Trophoblast cell (in vitro differentiated cells and primary cell): ENCODE data around the gene ITGB6.
"Not testable (repeated sequence)": the region's sequence is repeated elsewhere in the genome, so short reads cannot be mapped to it uniquely, and the experiment has no call there.

Experiments
- DNase-seq, 2 donors: peaks; one replicate each; pipeline ENCODE4 v3.0.0-alpha.2; 2016
- H2AFZ ChIP-seq: 2 replicates; pipeline ENCODE4 v1.6.1; 2013; ENCODE audit warnings: low read length, moderate library complexity, mild to moderate bottlenecking; ENCODE audit not compliant: insufficient read depth, poor library complexity
- H2AK5ac ChIP-seq: 2 replicates; pipeline ENCODE4 v1.6.1; 2013; ENCODE audit warnings: mild to moderate bottlenecking, low read length
- H2BK120ac ChIP-seq: 2 replicates; pipeline ENCODE4 v1.6.1; 2013; ENCODE audit warnings: low read length, mild to moderate bottlenecking, moderate library complexity; ENCODE audit not compliant: insufficient read depth, poor library complexity
- H2BK12ac ChIP-seq: 2 replicates; pipeline ENCODE4 v1.6.1; 2013; ENCODE audit warnings: mild to moderate bottlenecking, low read length, moderate library complexity
- H2BK5ac ChIP-seq: 2 replicates; pipeline ENCODE4 v1.6.1; 2013; ENCODE audit warnings: low read length, low read depth, moderate library complexity, mild to moderate bottlenecking; ENCODE audit not compliant: poor library complexity
- H3K14ac ChIP-seq: 2 replicates; pipeline ENCODE4 v1.6.1; 2013; ENCODE audit warnings: mild to moderate bottlenecking, low read length
- H3K18ac ChIP-seq: 2 replicates; pipeline ENCODE4 v1.6.1; 2013; ENCODE audit warnings: mild to moderate bottlenecking, low read length
- H3K23ac ChIP-seq: 2 replicates; pipeline ENCODE4 v1.6.1; 2013; ENCODE audit warnings: low read length
- H3K27ac ChIP-seq: 2 replicates; pipeline ENCODE4 v1.5.1; 2013; ENCODE audit warnings: low read depth, mild to moderate bottlenecking, inconsistent platforms, low read length, moderate library complexity
- H3K27me3 ChIP-seq: 2 replicates; pipeline ENCODE4 v1.6.1; 2013; ENCODE audit warnings: inconsistent platforms, mild to moderate bottlenecking, low read length, moderate library complexity; ENCODE audit not compliant: insufficient read depth
- H3K36me3 ChIP-seq, 2 experiments: 1 replicate in 1 of 2; 2 replicates in 1 of 2; pipeline ENCODE4 v1.6.1; 2013; ENCODE audit warnings: low read length in 2 of 2, mild to moderate bottlenecking in 2 of 2, moderate library complexity in 1 of 2; ENCODE audit not compliant: insufficient read depth in 2 of 2, control insufficient read depth in 1 of 2
- H3K4ac ChIP-seq: 2 replicates; pipeline ENCODE4 v1.6.1; 2013; ENCODE audit warnings: low read depth, mild to moderate bottlenecking, low read length, moderate library complexity
- H3K4me1 ChIP-seq, 2 experiments: 1 replicate in 1 of 2; 2 replicates in 1 of 2; pipeline ENCODE4 v1.6.1; 2013; ENCODE audit warnings: low read length in 2 of 2, mild to moderate bottlenecking in 2 of 2, moderate library complexity in 1 of 2; ENCODE audit not compliant: insufficient read depth in 2 of 2, control insufficient read depth in 1 of 2
- H3K4me2 ChIP-seq: 2 replicates; pipeline ENCODE4 v1.6.1; 2013; ENCODE audit warnings: inconsistent platforms, mild to moderate bottlenecking, low read length, moderate library complexity
- H3K4me3 ChIP-seq: 2 replicates; pipeline ENCODE4 v1.5.1; 2013; ENCODE audit warnings: mild to moderate bottlenecking, low read depth, low read length, inconsistent platforms
- H3K79me1 ChIP-seq: one replicate; pipeline ENCODE4 v1.6.1; 2013; ENCODE audit warnings: low read length
- H3K79me2 ChIP-seq: 2 replicates; pipeline ENCODE4 v1.6.1; 2013; ENCODE audit warnings: low read length, mild to moderate bottlenecking; ENCODE audit not compliant: control insufficient read depth, insufficient read depth, poor library complexity
- H3K9ac ChIP-seq: 2 replicates; pipeline ENCODE4 v1.6.1; 2013; ENCODE audit warnings: mild to moderate bottlenecking, low read length
- H3K9me3 ChIP-seq: 2 replicates; pipeline ENCODE4 v1.6.1; 2013; ENCODE audit warnings: low read depth, mild to moderate bottlenecking, control low read depth, inconsistent platforms, low read length; ENCODE audit not compliant: insufficient read depth
- H4K12ac ChIP-seq: 2 replicates; pipeline ENCODE4 v1.6.1; 2013; ENCODE audit warnings: low read depth, mild to moderate bottlenecking, low read length, moderate library complexity
- H4K8ac ChIP-seq: 2 replicates; pipeline ENCODE4 v1.6.1; 2013; ENCODE audit warnings: low read depth, mild to moderate bottlenecking, low read length, moderate library complexity
- H4K91ac ChIP-seq: one replicate; pipeline ENCODE4 v1.6.1; 2013; ENCODE audit warnings: low read depth, mild to moderate bottlenecking, low read length, moderate library complexity
- WGBS: extraction: QIAGEN DNeasy Blood & Tissue Kit; methylation state at CpG from one replicate; pipeline ENCODE4 v1.1.7; 2013; ENCODE audit warnings: missing lambda C conversion rate; ENCODE audit not compliant: insufficient read length, insufficient coverage; ENCODE audit errors: extremely low coverage; 5-methylcytosine and 5-hydroxymethylcytosine counted together

ITGB6 gene

GRCh38 chr2:160180690-160181089, 19.4 kb downstream of the ITGB6 start:
- not testable (repeated sequence) for H4K8ac ChIP-seq, H3K79me2 ChIP-seq, H3K4me2 ChIP-seq, H3K4me3 ChIP-seq, H2AK5ac ChIP-seq, H3K27me3 ChIP-seq, H3K23ac ChIP-seq, H3K4ac ChIP-seq, H3K9me3 ChIP-seq, H3K9ac ChIP-seq, DNase-seq, H2AFZ ChIP-seq, H2BK120ac ChIP-seq, H3K14ac ChIP-seq, H2BK5ac ChIP-seq, H3K79me1 ChIP-seq
- Histone ChIP-seq H3K27ac (peak overlapping the region; percentile 38), H4K12ac (peak overlapping the region; percentile 49), H2BK12ac (peak overlapping the region; percentile 51), H3K4me1 (peaks cover 9 to 12% of the 10 kb centered on the region in 2 experiments), H3K18ac (peak overlapping the region; percentile 67), H3K36me3 (peaks cover 15 to 21% of the 10 kb centered on the region in 2 experiments), H4K91ac (peak overlapping the region; percentile 56)
- WGBS = no CpG with 5 or more reads among the region's 7 CpGs

- no peak overlapping the region for H4K12ac ChIP-seq
- H3K4me3 ChIP-seq = no peak overlapping the region
- no peak overlapping the region for H2BK120ac ChIP-seq
- no peak overlapping the region for H2BK12ac ChIP-seq
- H3K36me3 ChIP-seq = peaks cover 15 to 21% of the 10 kb centered on the region in 2 experiments
- no peak overlapping the region for H4K8ac ChIP-seq
- peaks cover 2% of the 10 kb centered on the region for H3K9me3 ChIP-seq
- no peak overlapping the region for H3K14ac ChIP-seq
- H2AK5ac ChIP-seq = no peak overlapping the region
- H3K27ac ChIP-seq = no peak overlapping the region
- no peak overlapping the region for H2BK5ac ChIP-seq
- no peak overlapping the region for H3K4me2 ChIP-seq
- H3K79me2 ChIP-seq = no peaks in the 10 kb centered on the region
- H2AFZ ChIP-seq = no peak overlapping the region
- DNase-seq = no peak
- H3K27me3 ChIP-seq = no peaks in the 10 kb centered on the region
- H4K91ac ChIP-seq = no peak overlapping the region
- H3K4ac ChIP-seq = no peak overlapping the region
- H3K79me1 ChIP-seq = no peaks in the 10 kb centered on the region
- H3K9ac ChIP-seq = no peak overlapping the region
- H3K18ac ChIP-seq = no peak overlapping the region
- peaks cover 9 to 12% of the 10 kb centered on the region in 2 experiments for H3K4me1 ChIP-seq
- no peak overlapping the region for H3K23ac ChIP-seq
Measured at GRCh38 chr2:160180172-160180571, 19.9 kb downstream of the ITGB6 start.

GRCh38 chr2:160175169-160176134, 24.6 kb downstream of the ITGB6 start:
- no peaks in the 10 kb centered on the region for H3K9me3 ChIP-seq
- no peaks in the 10 kb centered on the region for H3K79me2 ChIP-seq
- no peak overlapping the region for H2BK120ac ChIP-seq
- H3K4me2 ChIP-seq = no peak overlapping the region
- H4K8ac ChIP-seq = no peak overlapping the region
- H3K79me1 ChIP-seq = no peaks in the 10 kb centered on the region
- no peak overlapping the region for H2BK12ac ChIP-seq
- H3K27me3 ChIP-seq = no peaks in the 10 kb centered on the region
- H3K14ac ChIP-seq = no peak overlapping the region
- no peak overlapping the region for H4K12ac ChIP-seq
- H3K23ac ChIP-seq = no peak overlapping the region
- H2AFZ ChIP-seq = no peak overlapping the region
- WGBS = no CpG with 5 or more reads among the region's 8 CpGs
- no peak overlapping the region for H2AK5ac ChIP-seq
- H2BK5ac ChIP-seq = peak overlapping the region; percentile 4
- H3K4me1 ChIP-seq = peaks cover 4 to 7% of the 10 kb centered on the region in 2 experiments
- H3K4ac ChIP-seq = no peak overlapping the region
- H3K9ac ChIP-seq = no peak overlapping the region
- H3K36me3 ChIP-seq = peaks cover 18 to 29% of the 10 kb centered on the region in 2 experiments
- no peak overlapping the region for H3K4me3 ChIP-seq
- no peak overlapping the region for H3K27ac ChIP-seq
- H3K18ac ChIP-seq = no peak overlapping the region
- no peak for DNase-seq
- no peak overlapping the region for H4K91ac ChIP-seq

GRCh38 chr2:160174322-160174721, 25.8 kb downstream of the ITGB6 start:
- Histone ChIP-seq H3K9ac (no peak overlapping the region), H2AK5ac (no peak overlapping the region), H3K36me3 (peaks cover 18 to 32% of the 10 kb centered on the region in 2 experiments), H3K9me3 (no peaks in the 10 kb centered on the region), H3K23ac (no peak overlapping the region), H3K14ac (no peak overlapping the region), H3K4me3 (no peak overlapping the region), H3K4me2 (no peak overlapping the region), H3K27me3 (no peaks in the 10 kb centered on the region), H3K4ac (no peak overlapping the region), H3K79me2 (no peaks in the 10 kb centered on the region), H3K4me1 (peaks cover 4 to 7% of the 10 kb centered on the region in 2 experiments), H2BK5ac (no peak overlapping the region), H3K27ac (no peak overlapping the region), H2BK12ac (no peak overlapping the region), H3K79me1 (no peaks in the 10 kb centered on the region), H4K12ac (no peak overlapping the region), H3K18ac (no peak overlapping the region), H4K91ac (no peak overlapping the region), H2BK120ac (no peak overlapping the region), H2AFZ (no peak overlapping the region), H4K8ac (no peak overlapping the region)
- DNase-seq = no peak
- WGBS = no CpG with 5 or more reads among the region's 3 CpGs
